ENCODE results near the gene UCP2. TPM values are rescaled to one million over a fixed set of nuclear protein-coding genes. Genes with fewer than 3 reads are reported as not detected.

Gene UCP2
- total RNA-seq, 2 experiments from 2014 or later, result 145 to 358 TPM

- BruUV-seq (replicated peaks), result no TSS peak
- no peaks in the 10 kb centered on the region for H3K9me2 ChIP-seq (ENCODE audit: insufficient read depth, low read length)
- no peaks in the 10 kb centered on the region for H3K36me3 ChIP-seq (ENCODE audit: insufficient read depth, low read length)
- TF ChIP-seq CTCF (conservative IDR thresholded peaks at IDR 0.05; ENCODE audit: low read length), result no peak
- no peak for TF ChIP-seq EZH2phosphoT487 (IDR thresholded peaks at IDR 0.05; ENCODE audit: borderline replicate concordance, low read depth, low read length)
- H2AFZ ChIP-seq (ENCODE audit: low read length), result no peak overlapping the region
- intact Hi-C loops (cut with micrococcal nuclease; ENCODE audit: unreplicated experiment), result no loop called here
- no peaks in the 10 kb centered on the region for H4K20me1 ChIP-seq (ENCODE audit: insufficient read depth, low read length)
- no peak overlapping the region for H3K4me2 ChIP-seq (ENCODE audit: low read length)
- H3K79me2 ChIP-seq (ENCODE audit: insufficient read depth, low read depth, low read length), result no peaks in the 10 kb centered on the region
- ChIA-PET CTCF (ENCODE audit: unreplicated experiment) (interaction anchor here (0.6 kb wide), 1 partner anchor 262 kb away, joined by 3 read pairs; no protein-coding TSS in a partner anchor), POLR2A (no interaction called here)
- no peak overlapping the region for H3K27ac ChIP-seq (ENCODE audit: low read depth, low read length, poor library complexity, severe bottlenecking)
- no peak for DNase-seq (ENCODE audit: low spot score)
- no peaks in the 10 kb centered on the region for H3K4me1 ChIP-seq (ENCODE audit: insufficient read depth, low read length, poor library complexity, severe bottlenecking)
- no peaks in the 10 kb centered on the region for H3K9me3 ChIP-seq (ENCODE audit: low read length)
- no peak overlapping the region for H3K4me3 ChIP-seq (ENCODE audit: low read depth, low read length, poor library complexity, severe bottlenecking)
These were observed 35.7 kb downstream of the UCP2 start for GRCh38 chr11:73946798-73947458.

- intact Hi-C loops (cut with micrococcal nuclease; ENCODE audit: unreplicated experiment), result no loop called here
- Histone ChIP-seq H3K9me3 (ENCODE audit: low read length) (0 out of 2 replicates have a peak, but pooled peaks cover 5% of the 10 kb centered on the region), H3K27ac (ENCODE audit: low read depth, low read length, poor library complexity, severe bottlenecking) (no peak overlapping the region), H3K4me3 (ENCODE audit: low read depth, low read length, poor library complexity, severe bottlenecking) (no peak overlapping the region), H3K4me2 (ENCODE audit: low read length) (no peak overlapping the region), H3K79me2 (ENCODE audit: insufficient read depth, low read depth, low read length) (no peaks in the 10 kb centered on the region), H3K9me2 (ENCODE audit: insufficient read depth, low read length) (no peaks in the 10 kb centered on the region), H2AFZ (ENCODE audit: low read length) (no peak overlapping the region), H3K4me1 (ENCODE audit: insufficient read depth, low read length, poor library complexity, severe bottlenecking) (no peaks in the 10 kb centered on the region), H4K20me1 (ENCODE audit: insufficient read depth, low read length) (no peaks in the 10 kb centered on the region), H3K36me3 (ENCODE audit: insufficient read depth, low read length) (no peaks in the 10 kb centered on the region)
- ChIA-PET CTCF (ENCODE audit: unreplicated experiment) (no interaction called here), POLR2A (no interaction called here)
- TF ChIP-seq CTCF (conservative IDR thresholded peaks at IDR 0.05; ENCODE audit: low read length) (no peak), EZH2phosphoT487 (IDR thresholded peaks at IDR 0.05; ENCODE audit: borderline replicate concordance, low read depth, low read length) (no peak)
- no TSS peak for BruUV-seq (replicated peaks)
- DNase-seq (ENCODE audit: low spot score), result no peak
These were observed 37.2 kb downstream of the UCP2 start for GRCh38 chr11:73945396-73945795.

- CTCF ChIA-PET (ENCODE audit: unreplicated experiment), result no interaction called here
- intact Hi-C loops (cut with micrococcal nuclease; ENCODE audit: unreplicated experiment), result no loop called here
- H3K36me3 ChIP-seq (ENCODE audit: insufficient read depth, low read length), result no peaks in the 10 kb centered on the region
- DNase-seq (ENCODE audit: low spot score), result no peak
- no peak for TF ChIP-seq EZH2phosphoT487 (IDR thresholded peaks at IDR 0.05; ENCODE audit: borderline replicate concordance, low read depth, low read length)
- no peak for TF ChIP-seq CTCF (conservative IDR thresholded peaks at IDR 0.05; ENCODE audit: low read length)
- BruUV-seq (replicated peaks), result no TSS peak
- no peak overlapping the region for H3K4me3 ChIP-seq (ENCODE audit: low read depth, low read length, poor library complexity, severe bottlenecking)
- H3K9me3 ChIP-seq (ENCODE audit: low read length), result 0 out of 2 replicates have a peak, but pooled peaks cover 5% of the 10 kb centered on the region
- POLR2A ChIA-PET, result no interaction called here
- H3K9me2 ChIP-seq (ENCODE audit: insufficient read depth, low read length), result no peaks in the 10 kb centered on the region
- no peak overlapping the region for H2AFZ ChIP-seq (ENCODE audit: low read length)
- H3K27ac ChIP-seq (ENCODE audit: low read depth, low read length, poor library complexity, severe bottlenecking), result no peak overlapping the region
- H4K20me1 ChIP-seq (ENCODE audit: insufficient read depth, low read length), result no peaks in the 10 kb centered on the region
- H3K4me2 ChIP-seq (ENCODE audit: low read length), result no peak overlapping the region
- no peaks in the 10 kb centered on the region for H3K4me1 ChIP-seq (ENCODE audit: insufficient read depth, low read length, poor library complexity, severe bottlenecking)
- no peaks in the 10 kb centered on the region for H3K79me2 ChIP-seq (ENCODE audit: insufficient read depth, low read depth, low read length)
These were observed 37.7 kb downstream of the UCP2 start for GRCh38 chr11:73944901-73945300.
